Measurements from ENCODE around the gene KDM2A.
A peak's percentile ranks its signal among the peaks of the same experiment; 100 is the strongest.
"Not testable (repeated sequence)": the region's sequence is repeated elsewhere in the genome, so short reads cannot be mapped to it uniquely, and the experiment has no call there.

Gene KDM2A

DNA sequence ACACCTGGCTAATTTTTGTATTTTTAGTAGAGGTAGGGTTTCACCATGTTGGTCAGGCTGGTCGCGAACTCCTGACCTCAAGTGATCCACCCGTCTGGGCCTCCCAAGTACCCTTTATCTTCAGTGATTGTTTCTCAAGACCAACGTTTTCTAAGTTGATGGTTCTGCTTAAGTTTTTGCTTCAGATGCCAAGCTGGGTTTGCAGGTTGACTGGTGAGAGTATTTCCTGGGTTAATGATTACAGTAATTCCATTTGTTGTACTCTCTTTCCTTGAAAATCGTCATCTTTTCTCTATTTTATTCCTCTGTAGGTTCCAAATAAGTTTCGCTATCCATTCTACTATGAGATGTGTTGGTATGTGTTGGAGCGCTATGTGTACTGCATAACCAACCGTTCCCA is 108.7 kb downstream of the KDM2A start:
- Mint-ChIP-seq H3K27ac (peak overlapping the region; percentile 89), H3K4me3 (no peak overlapping the region), H3K4me1 (no peaks in the 10 kb centered on the region), H3K36me3 (ENCODE audit: low read depth) (peaks cover 94% of the 10 kb centered on the region), H3K9me3 (peaks cover 5% of the 10 kb centered on the region), H3K27me3 (ENCODE audit: low read depth, poor library complexity) (no peaks in the 10 kb centered on the region)
- no peak for DNase-seq
- TF ChIP-seq, protein P1, sequence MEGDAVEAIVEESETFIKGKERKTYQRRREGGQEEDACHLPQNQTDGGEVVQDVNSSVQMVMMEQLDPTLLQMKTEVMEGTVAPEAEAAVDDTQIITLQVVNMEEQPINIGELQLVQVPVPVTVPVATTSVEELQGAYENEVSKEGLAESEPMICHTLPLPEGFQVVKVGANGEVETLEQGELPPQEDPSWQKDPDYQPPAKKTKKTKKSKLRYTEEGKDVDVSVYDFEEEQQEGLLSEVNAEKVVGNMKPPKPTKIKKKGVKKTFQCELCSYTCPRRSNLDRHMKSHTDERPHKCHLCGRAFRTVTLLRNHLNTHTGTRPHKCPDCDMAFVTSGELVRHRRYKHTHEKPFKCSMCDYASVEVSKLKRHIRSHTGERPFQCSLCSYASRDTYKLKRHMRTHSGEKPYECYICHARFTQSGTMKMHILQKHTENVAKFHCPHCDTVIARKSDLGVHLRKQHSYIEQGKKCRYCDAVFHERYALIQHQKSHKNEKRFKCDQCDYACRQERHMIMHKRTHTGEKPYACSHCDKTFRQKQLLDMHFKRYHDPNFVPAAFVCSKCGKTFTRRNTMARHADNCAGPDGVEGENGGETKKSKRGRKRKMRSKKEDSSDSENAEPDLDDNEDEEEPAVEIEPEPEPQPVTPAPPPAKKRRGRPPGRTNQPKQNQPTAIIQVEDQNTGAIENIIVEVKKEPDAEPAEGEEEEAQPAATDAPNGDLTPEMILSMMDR (IDR thresholded peaks at IDR 0.05): no peak

DNA sequence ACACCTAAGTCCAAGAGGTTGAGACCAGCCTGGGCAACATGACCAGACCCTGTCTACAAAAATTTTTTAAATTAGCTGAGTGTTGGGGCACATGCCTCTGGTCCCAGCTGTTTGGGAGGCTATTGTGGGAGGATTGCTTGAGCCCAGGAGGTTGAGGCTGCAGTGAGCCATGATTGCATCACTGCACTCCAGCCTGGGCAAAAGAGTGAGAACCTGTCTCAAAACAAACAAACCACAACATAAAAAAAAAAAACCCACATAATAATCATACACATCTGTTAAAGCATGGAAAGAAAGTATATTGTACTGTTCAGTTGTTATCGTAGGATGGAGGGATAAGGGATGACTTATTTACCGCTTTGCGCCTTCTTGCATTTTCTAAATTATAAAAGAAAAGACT is 111.3 kb downstream of the KDM2A start:
- TF ChIP-seq, protein P1 (IDR thresholded peaks at IDR 0.05): no peak
- H3K4me1 Mint-ChIP-seq: peaks cover 5% of the 10 kb centered on the region
- H3K27ac Mint-ChIP-seq: no peak overlapping the region
- peaks cover 81% of the 10 kb centered on the region for H3K36me3 Mint-ChIP-seq (ENCODE audit: low read depth)
- no peak overlapping the region for H3K4me3 Mint-ChIP-seq
- no peaks in the 10 kb centered on the region for H3K27me3 Mint-ChIP-seq (ENCODE audit: low read depth, poor library complexity)
- peaks cover 4% of the 10 kb centered on the region for H3K9me3 Mint-ChIP-seq
- DNase-seq: no peak

GRCh38 chr11:67230886-67231285 is 111.8 kb downstream of the KDM2A start:
- H3K36me3 Mint-ChIP-seq (ENCODE audit: low read depth): peaks cover 78% of the 10 kb centered on the region
- TF ChIP-seq, protein P1 (IDR thresholded peaks at IDR 0.05): no peak

GRCh38 chr11:67233584-67234190 is 114.6 kb downstream of the KDM2A start:
- no peaks in the 10 kb centered on the region for H3K27me3 Mint-ChIP-seq (ENCODE audit: low read depth, poor library complexity)
- H3K27ac Mint-ChIP-seq: no peak overlapping the region
- no peak for DNase-seq
- no peak overlapping the region for H3K4me3 Mint-ChIP-seq
- TF ChIP-seq, protein P1 (IDR thresholded peaks at IDR 0.05): no peak
- H3K9me3 Mint-ChIP-seq: no peaks in the 10 kb centered on the region
- peaks cover 50% of the 10 kb centered on the region for H3K36me3 Mint-ChIP-seq (ENCODE audit: low read depth)
- H3K4me1 Mint-ChIP-seq: peaks cover 13% of the 10 kb centered on the region

More at GRCh38 chr11:67230886-67231285, 111.8 kb downstream of the KDM2A start:
- Mint-ChIP-seq H3K27ac (no peak overlapping the region), H3K27me3 (ENCODE audit: low read depth, poor library complexity) (no peaks in the 10 kb centered on the region), H3K9me3 (peaks cover 4% of the 10 kb centered on the region), H3K4me1 (peaks cover 5% of the 10 kb centered on the region), H3K4me3 (no peak overlapping the region)
- DNase-seq: no peak

DNA sequence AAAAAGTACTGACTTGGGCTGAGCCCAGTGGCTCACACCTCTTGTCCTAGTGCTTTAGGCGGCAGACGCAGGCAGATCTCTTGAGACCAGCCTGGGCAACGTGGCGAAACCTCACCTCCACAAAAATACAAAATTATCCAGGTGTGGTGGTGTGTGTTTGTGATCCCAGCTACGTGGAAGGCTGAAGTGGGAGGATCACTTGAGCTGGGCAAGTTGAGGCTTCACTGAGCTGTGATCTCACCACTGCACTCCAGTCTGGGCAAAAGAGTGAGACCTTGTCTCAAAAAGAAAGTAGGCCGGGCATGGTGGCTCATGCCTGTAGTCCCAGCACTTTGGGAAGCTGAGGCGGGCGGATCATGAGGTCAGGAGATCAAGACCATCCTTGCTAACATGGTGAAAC is 115.5 kb downstream of the KDM2A start:
- H3K27me3 Mint-ChIP-seq (ENCODE audit: low read depth, poor library complexity); H3K27ac Mint-ChIP-seq; H3K4me3 Mint-ChIP-seq; H3K9me3 Mint-ChIP-seq; DNase-seq: not testable (repeated sequence)
- Mint-ChIP-seq H3K4me1 (peaks cover 22% of the 10 kb centered on the region), H3K36me3 (ENCODE audit: low read depth) (peaks cover 42% of the 10 kb centered on the region)

DNA sequence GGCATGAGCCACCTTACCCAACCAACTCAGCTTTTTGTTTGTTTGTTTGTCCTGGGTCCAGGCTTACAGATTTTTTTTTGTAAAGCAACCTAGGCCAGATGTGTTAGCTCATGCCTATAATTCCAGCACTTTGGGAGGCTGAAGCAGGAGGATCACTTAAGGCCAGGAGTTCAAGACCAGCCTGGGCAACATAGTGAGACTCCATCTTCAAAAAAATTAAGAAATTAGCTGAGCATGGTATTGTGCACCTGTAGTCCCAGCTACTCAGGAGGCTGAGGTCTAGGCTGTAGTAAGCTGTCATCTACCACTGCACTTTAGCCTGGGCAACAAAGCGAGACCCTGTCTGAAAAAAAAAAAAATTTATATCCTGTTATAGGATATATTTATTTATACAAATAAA is 118.5 kb downstream of the KDM2A start:
- Mint-ChIP-seq H3K27ac (no peak overlapping the region), H3K4me3 (no peak overlapping the region), H3K36me3 (ENCODE audit: low read depth) (peaks cover 20% of the 10 kb centered on the region), H3K27me3 (ENCODE audit: low read depth, poor library complexity) (no peaks in the 10 kb centered on the region), H3K9me3 (no peaks in the 10 kb centered on the region), H3K4me1 (peaks cover 43% of the 10 kb centered on the region)
- DNase-seq: no peak
- TF ChIP-seq, protein P1 (IDR thresholded peaks at IDR 0.05): no peak
